Stimulated activated CD8-positive, alpha-beta memory T cell treated with anti-CD3 and anti-CD28 coated beads, Interleukin-7, amount 100 ng/mL, for 24 hours (primary cell): ENCODE data around the gene PAQR5.
A peak's percentile ranks its signal among the peaks of the same experiment; 100 is the strongest.

Experiments
- DNase-seq: peaks from one replicate; pipeline ENCODE4 v3.0.0-alpha.2; 2020; ENCODE audit warnings: low read depth

PAQR5 gene

DNA sequence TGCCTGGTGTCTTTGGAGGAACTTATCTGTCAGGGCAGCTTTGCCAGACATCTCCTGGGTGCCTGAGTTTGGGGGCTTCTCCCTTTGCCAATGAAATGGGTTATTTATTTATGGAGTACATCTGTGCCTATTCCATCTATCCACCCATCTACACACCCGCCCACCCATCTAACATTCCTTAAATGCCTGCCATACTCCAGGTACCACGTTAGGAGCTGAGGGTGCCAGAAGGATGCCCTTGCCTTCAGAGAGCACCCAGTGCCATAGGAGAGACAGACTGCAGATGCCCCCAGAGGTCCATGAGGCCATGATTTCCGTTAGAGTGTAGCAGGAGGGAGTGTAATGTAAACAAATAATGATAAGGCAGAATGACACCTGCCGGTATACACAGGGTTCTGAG, 93.6 kb downstream of the PAQR5 start:
- no peak for DNase-seq

DNA sequence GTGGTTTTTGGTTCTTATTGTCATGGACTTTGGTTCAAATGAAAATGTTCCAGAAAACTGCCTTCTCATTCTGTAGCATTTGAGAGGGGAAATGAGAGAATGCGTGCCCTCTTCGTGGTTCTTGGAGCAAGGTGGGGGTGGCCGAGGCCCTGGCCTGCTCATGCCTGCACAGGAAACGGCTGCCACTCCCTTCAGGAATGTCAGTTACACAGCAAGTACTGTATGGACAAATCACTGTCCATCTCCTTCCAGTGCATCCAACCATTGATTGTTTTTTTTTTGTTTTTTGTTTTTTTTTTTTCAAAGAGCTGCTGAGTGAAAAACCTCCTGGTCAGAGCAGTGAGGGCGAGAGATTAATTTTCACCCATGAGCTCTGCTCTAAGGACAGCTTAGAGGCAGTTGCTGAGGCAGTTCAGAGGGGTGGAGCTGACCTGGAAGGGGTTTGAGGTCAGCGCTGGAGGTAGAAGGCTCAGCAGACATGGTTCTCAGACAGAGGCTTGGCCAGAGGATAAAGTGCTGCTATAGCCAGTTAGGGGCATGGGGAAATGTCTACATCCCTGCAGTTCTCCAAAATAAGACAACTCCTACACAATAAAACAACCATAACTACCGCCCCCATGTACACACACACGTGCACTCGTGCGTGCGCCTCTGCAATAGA, 95.2 kb downstream of the PAQR5 start:
- no peak for DNase-seq

DNA sequence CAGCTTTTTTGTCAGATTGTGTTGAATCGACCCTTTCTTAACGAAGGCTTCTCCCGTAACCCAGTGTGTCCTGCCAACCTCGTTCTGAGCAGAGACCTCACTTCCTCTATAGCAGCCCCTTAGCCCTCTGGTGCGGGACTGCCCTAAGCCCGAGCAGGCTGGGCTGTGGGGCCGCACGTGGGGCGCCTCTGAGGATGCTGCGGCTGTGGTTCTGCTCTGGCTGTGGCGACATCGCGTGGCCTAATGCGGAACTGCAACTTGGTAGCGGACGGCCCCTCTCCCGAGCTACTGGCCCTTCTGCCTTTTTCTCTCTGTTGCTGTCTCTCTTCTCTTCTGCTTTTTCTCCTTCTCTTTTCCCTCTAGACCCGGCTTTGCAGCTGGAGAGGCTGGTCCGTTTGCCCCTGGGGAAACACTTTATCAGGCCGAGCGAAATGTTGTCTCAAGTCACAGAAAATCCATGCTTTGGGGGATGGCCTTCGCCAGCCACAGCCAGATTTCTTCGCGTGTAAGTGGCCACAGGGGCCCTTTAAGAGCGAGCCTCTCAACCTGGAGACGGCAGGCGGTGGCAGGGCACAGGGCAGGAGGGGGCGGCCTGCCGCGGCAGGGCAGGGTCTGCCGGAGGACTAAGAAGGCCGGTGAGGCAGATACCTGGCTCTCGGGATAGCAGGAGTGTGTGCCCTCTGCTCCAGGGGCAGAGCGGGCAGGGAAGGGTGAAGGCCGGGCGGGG, 96.0 kb downstream of the PAQR5 start:
- DNase-seq, result peak; percentile 87

DNA sequence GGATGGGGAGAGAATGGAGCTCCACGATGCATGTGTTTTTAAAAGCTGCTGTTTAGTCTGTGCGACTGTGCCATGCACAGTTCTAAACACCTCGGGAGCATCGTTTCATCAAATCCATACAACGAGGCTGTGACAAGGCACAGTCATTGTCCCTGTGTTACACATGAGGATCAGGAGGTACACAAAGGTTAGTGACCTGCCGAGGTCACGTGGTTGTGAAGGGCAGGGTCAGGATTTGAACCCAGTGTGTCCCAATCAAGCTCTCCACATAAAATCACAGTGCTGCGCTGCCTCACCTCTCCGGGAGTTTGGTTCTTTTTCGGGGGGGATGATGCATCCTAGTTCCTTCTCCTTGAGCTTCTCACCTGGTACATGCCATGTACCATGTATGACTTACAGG, 96.7 kb downstream of the PAQR5 start:
- no peak for DNase-seq

DNA sequence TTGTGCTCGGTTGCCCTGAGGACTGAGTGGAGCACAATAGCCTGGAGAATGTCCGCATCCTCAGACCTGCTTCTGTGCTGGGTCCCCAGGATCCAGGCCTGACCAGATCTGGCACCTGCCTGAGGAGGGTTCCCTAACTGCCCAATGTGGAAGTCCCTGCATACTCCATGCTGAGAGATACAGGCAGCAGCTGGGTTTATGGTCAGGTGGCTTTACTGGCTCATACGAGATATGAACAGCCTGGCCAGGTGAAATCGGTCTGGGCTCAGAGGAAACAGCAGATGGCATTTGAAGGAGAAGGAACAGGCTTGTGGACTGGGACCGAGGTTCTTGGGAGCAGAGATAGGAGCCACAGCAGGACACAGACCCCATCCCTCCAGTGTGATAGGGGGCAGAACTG, 97.3 kb downstream of the PAQR5 start:
- DNase-seq, result no peak

DNA sequence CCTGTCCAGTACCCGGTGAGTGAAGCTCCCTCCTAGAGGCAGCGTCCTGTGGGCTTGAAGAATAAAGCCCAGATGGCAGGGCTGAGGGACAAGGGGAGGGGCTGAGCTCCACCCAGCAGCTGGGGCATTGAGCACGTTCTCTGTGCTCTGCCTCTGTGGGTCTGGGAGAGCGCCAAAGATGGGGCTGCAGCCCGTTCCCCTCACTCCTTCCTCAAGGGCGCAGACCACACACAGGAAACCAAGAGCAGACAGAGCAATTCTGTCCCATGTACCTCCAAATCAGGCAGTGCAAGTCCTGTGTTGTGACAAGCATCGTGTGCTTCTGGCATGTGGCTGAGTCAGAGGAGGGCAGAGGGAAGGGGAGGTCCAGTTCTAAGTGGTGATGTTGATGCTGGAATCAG, 99.8 kb downstream of the PAQR5 start:
- no peak for DNase-seq

DNA sequence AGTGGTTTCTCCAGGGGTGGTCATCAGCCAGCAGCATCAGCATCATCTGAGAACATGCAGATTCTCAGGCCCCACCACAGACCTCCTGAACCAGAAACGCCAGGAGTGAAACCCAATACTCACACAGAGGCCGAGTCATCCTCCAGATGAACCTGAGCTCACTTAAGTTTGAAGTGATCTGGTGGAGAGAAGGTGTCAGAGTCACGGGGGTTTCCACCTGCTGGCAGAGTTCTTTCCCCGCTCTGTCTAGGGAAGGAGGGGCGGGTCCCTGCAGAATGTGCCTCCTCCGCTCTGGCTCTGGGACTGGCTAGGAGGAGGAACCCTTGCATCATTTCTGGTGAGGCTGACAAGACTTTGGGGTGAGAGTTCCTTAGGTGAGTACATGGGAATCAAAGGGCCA, 102.1 kb downstream of the PAQR5 start:
- no peak for DNase-seq

DNA sequence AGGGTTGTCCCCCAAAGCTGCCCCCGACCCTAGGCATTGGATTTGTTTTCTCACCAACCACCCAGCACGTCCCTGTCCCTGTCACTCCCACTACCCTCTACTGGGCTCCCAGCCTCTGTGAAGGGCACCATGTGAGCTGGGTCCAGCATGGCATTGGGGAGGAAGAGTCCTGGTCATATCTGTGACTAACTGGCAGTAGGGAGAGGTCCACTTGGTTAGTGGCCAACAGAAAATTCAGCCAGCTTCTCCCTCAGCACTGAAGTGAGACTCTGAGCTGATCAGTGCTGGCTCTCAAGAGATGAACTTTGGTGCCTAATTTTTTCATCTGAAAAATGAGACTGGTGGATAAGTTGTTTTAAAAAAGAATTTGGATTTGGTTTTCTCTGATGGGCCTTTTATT, 104.1 kb downstream of the PAQR5 start:
- DNase-seq, result no peak

DNA sequence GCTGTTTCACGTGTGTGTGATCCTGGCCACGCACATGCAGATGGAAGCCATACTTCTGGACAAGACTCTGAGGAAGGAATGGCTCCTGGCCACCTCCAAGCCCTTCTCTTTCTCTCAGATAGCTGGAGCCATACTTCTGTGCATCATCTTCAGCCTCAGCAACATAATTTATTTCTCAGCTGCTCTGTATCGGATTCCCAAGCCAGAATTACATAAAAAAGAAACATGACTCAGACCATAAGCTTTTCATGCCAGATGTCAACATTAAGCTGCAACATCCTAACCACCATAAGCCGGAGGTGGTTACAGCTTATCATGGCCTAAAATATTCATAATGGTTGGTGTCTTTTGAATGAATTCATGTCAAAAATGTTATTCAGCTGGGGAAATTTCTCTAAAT, 104.9 kb downstream of the PAQR5 start:
- DNase-seq, result no peak

DNA sequence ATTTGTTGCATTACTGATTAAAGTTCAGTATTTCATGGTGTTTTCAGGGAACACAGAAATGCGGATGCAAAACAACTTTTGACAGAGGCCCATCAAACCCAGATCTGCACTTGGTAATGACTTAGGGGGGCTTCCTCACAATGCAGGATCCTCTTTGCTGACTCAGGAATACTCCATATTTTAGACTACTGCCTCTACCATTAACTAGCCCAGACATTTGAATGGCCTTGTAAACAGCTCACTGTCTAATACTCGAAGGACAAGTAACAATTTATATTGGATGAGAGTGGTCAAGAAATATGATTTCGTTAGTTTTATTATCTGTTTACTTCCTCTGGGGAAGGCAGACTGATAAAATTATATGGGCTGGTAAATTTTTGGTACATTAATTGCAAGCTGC, 106.4 kb downstream of the PAQR5 start:
- no peak for DNase-seq

DNA sequence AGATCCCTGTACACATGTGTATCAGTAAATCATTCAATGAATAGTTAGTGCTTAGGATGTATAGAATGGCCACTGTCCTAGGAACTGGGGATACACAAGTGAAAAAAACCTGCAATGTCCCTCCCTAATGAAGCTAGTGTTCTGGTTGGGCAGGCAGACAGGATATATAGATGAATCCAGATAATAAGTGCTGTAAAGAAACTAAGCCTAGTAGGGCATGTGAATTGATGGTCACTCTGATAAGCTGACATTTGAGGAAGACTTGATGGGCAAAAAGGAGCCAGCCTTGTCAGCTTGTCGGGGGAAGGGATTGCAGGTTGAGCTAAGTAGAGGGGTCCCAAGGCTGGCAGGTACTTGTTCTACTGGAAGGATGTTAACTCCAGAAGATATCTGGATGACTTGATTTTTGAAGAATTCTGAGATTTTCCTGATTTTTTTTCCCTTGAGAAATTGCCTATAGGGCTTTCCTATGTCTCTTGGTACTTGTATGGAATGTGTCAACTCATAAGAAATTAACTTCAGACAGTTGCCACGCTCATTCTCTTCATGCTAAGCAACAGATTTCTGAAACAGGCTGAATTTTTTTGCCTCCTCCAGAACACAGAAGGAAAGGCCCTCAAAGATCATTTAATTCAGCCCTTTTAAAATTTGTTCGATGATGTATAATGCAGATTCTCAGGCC, 109.1 kb downstream of the PAQR5 start:
- DNase-seq, result no peak

DNA sequence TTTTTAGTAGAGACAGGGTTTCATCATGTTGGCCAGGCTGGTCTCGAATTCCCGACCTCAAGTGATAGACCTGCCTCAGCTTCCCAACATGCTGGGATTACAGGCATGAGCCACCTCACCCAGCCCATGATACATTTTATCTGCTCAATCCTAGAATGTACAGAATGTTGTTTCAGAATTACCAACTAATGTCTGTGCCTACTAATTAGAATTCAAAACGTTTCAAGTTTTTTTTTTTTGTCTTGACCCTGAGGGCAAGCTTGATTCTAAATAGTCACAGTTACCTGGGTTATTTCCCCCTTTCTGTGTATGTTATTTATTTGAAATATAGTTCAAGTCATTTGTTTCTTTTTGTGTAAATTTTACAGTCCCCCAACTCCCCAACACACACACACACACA, 110.1 kb downstream of the PAQR5 start:
- DNase-seq, result no peak

DNA sequence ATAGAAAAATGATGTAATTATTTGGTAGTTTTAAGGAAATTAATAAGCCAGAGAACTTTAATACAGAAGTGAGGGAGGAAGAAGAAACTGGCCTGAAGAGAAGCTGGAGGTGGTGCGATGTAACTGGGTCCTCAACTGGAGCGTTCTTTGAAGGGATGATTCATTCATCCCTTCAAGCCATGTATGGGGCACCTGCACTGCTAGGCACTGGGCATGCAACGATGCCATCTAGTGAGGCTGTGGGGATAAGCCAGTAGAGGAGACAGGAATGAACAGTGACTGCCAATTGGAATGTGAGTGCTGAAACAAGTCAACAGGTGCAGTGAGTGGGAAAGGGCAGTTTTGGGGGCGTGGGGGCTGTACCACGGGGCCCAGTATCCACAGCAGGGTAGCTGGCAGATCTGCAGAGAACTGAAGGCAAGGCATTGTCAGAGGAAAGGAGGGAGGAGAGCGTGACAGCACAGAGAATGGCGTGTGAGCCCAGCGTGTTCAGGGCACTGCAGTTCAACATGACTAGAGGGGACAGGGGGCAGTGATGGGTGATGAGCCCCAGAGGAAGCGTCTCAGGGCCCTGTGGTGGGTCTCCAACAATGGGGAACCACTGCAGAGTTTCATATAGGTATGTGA, 111.6 kb downstream of the PAQR5 start:
- no peak for DNase-seq

DNA sequence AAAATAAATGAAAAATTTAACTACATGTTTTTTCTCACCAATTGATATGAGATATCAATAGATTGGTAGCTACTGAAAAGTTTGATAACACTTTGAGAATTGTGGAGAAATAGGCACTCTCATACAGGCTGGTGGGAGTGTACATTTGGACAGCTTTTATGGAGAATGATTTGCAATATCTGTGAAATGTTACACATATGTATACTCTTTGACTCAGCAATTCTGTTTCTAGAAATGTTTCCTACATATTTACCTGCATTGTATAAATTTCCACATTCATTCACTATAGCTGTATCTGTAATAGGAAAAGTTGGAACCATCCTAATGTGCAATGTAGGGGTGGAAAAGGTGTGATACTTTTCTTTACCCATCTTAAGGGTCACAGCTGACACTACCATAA, 113.6 kb downstream of the PAQR5 start:
- DNase-seq, result no peak

DNA sequence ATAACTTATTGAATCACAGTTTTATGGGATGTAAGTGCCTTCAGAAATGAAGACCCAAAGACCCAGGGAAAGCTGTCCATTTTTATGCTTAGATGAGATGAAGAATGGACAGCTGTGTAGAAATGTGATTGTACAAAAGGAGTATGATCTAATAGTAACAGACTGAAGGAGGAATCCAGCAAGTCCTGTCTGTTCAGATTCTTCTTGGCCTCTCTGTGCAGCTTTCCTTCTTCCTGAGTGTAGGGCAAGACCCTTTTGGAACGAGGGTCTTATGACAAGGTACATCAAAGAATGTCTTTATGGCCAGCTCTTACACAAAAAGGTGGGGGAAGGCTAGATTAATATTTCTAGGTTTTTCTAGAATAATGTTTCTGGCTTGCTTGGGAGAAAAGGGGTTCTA, 114.0 kb downstream of the PAQR5 start:
- DNase-seq, result no peak

DNA sequence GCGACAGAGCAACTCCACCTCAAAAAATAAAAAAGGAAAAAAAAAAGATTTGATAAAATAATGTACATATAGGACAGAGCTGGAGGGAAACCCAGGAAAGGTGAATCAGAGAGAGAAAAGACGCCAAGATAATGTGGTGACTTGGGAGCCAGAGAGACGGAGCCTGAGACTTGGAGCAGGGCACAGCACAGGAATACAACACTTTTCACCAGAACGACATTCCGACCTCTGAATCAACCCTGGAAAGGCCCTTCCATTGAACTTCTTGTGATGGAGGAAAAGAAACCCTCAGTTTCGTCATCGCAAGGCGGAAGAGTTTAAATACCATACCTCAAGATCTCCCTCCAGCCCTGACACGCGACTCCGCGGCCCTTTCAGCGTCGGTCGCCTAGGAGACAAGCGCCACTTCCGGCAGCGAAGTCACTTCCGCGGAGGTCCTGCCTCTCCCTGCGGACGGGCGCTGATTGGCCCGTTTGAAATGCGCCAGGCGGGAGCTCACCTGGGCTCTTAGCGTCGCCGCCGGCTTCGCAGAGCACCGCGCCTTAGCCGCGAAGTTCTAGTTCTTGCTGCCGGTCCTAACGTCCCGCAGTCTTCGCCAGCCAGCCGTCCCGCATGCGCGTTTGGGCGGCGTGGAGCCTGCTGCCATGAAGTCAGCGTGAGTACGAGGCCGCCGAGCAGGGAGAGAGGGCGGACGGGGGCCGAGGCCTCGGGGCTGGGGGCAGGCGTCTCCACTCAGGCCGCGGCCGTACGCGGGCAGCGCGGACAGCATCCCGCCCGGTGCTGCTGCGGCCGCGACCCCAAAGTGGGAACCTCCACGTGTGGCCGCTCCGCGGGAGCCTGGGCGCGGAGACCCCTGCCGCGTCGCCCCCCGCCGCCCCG, 115.3 kb downstream of the PAQR5 start, which contains the start of gene KIF23:
KIF23 (plus strand) TSS at position 528 of the 879 bp plus-strand sequence; CDS start at position 645, 117 bp downstream.
- peak; percentile 77 for DNase-seq

DNA sequence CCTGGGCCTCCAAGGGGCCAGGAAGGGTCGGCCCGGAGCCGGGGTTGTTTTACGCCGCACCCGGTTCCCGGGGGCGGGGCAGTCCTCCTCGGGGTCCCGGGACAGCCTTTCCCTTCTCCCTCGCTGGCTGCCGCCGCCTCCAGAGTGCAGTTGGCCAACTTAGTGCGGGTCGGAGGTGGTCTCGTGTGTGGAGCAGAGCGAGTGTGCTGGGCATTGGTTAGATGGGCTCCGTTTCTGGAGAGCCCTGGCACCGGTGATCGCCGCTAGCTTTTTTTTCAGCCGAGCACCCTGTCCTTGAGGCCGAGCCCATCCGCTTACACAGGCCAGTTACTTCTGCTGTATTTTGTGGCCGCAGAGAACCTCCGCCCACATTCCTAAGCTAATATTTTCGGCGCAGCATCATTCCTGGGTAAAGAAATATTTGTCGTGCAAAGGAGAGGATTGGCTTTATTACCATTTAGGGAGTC, 116.0 kb downstream of the PAQR5 start:
- no peak for DNase-seq

DNA sequence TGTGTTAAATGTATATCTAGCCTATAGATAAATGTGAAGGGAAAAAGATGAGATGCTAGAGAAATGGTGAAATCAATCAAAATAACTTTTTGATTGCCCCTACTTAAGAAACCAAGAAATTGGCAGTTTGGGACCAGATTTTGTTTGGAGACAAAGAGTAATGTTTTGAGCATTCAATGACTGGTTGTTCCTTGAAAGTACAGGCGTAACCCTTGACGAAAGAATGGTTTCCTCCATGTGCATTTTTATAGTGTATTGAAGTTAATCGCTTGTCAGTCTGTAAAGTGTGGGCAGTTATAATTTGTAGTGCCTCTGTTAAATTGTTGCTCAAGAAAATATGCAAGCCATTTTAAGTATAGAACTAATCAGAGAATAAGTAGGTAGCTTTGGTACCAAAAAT, 116.7 kb downstream of the PAQR5 start:
- DNase-seq, result no peak

DNA sequence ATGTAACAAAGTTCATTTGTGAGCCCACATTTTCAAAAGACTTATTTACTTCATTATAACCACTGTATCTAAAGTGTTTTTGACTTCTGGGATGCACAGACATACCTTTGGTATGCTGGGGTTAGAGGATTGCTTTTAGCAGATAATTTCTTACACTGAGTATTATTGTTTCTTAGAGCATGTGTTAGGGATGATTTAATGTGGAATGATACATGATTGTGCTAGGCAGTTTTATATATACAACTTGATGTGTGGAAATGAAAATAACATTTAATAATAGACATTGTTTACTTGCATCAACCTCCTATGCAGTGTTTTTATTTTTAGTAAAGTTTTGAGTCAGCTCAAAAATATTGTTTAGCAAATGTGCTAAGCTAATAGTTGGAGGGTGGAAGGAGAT, 118.9 kb downstream of the PAQR5 start:
- no peak for DNase-seq

DNA sequence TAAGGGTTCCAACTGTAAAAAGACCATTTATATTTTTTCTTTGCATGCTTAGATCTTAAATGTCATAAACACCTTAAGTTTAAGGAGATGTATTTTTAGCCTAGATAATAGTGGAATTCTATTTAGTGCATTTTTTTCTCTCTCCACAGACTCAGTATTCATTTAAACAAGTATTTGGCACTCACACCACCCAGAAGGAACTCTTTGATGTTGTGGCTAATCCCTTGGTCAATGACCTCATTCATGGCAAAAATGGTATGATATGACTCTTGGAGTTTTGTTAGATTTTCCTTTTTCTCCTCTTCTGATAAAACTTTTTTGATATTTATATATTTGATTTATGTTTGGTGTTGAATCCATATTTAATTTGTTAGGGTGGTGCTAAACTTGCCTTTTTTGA, 122.8 kb downstream of the PAQR5 start:
- DNase-seq, result no peak

DNA sequence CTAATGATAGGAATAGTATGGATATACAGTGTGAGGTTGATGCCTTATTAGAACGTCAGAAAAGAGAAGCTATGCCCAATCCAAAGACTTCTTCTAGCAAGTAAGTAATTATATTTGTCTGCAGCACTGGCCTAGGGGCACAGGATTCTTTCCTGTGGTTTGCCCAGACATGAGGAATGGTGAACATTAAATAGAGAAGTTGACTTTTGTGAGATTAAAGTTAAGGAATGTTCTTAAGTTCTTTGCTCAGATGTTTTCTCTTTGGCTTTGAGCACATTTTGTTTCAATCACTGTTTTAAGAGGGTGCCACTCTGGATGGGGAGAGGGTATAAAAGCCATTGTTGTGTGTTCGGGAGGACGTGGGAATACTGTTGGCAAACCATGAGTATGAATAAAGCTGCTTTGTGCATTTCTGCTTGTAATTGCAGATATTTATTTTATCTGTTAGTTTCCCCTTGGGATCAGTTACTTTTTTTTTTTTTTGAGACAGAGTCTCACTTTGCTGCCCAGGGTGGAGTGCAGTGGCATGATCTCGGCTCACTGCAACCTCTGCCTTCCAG, 123.7 kb downstream of the PAQR5 start:
- DNase-seq, result no peak
